H9 (cell line): Measurements from ENCODE around the gene CAPN14. TPM values are rescaled to one million over a fixed set of nuclear protein-coding genes. Genes with fewer than 3 reads are reported as not detected.

ENCODE experiments used
- DNase-seq: peaks from one replicate; pipeline ENCODE4 v3.0.0-alpha.2; 2017
- H2AFZ ChIP-seq: one replicate; pipeline ENCODE4 v1.6.1; 2013; ENCODE audit warnings: mild to moderate bottlenecking, low read length, control low read depth, moderate library complexity
- H2AK5ac ChIP-seq: 2 replicates; pipeline ENCODE4 v1.6.1; 2013; ENCODE audit warnings: low read length, control low read depth, mixed read lengths; ENCODE audit not compliant: insufficient read length
- H2BK120ac ChIP-seq: one replicate; pipeline ENCODE4 v1.6.1; 2013; ENCODE audit warnings: low read depth, mild to moderate bottlenecking, low read length, control low read depth, inconsistent platforms; ENCODE audit not compliant: poor library complexity, severe bottlenecking
- H2BK12ac ChIP-seq: 2 replicates; pipeline ENCODE4 v1.6.1; 2013; ENCODE audit warnings: low read length, control low read depth, mixed read lengths, low read depth; ENCODE audit not compliant: insufficient read length
- H2BK15ac ChIP-seq: 2 replicates; pipeline ENCODE4 v1.6.1; 2013; ENCODE audit warnings: low read depth, low read length, control low read depth
- H2BK20ac ChIP-seq: one replicate; pipeline ENCODE4 v1.6.1; 2013; ENCODE audit warnings: low read depth, mild to moderate bottlenecking, low read length, control low read depth, inconsistent platforms; ENCODE audit not compliant: poor library complexity, severe bottlenecking
- H2BK5ac ChIP-seq: 2 replicates; pipeline ENCODE4 v1.6.1; 2013; ENCODE audit warnings: low read length, control low read depth, mixed read lengths; ENCODE audit not compliant: insufficient read length
- H3K14ac ChIP-seq: 2 replicates; pipeline ENCODE4 v1.6.1; 2013; ENCODE audit warnings: low read length, control low read depth; ENCODE audit not compliant: insufficient read depth
- H3K18ac ChIP-seq: 2 replicates; pipeline ENCODE4 v1.6.1; 2013; ENCODE audit warnings: low read depth, mild to moderate bottlenecking, mixed read lengths, low read length, control low read depth; ENCODE audit not compliant: insufficient read length
- H3K23ac ChIP-seq: 2 replicates; pipeline ENCODE4 v1.6.1; 2013; ENCODE audit warnings: low read length, control low read depth, mixed read lengths, low read depth; ENCODE audit not compliant: insufficient read length
- H3K23me2 ChIP-seq: 2 replicates; pipeline ENCODE4 v1.6.1; 2013; ENCODE audit warnings: low read depth, mild to moderate bottlenecking, mixed read lengths, low read length, control low read depth; ENCODE audit not compliant: insufficient read length, poor library complexity, severe bottlenecking
- H3K27ac ChIP-seq: 2 replicates; pipeline ENCODE4 v1.5.1; 2013; ENCODE audit warnings: low read length, control low read depth, mixed read lengths, low read depth; ENCODE audit not compliant: insufficient read length
- H3K27me3 ChIP-seq: 2 replicates; pipeline ENCODE4 v1.6.1; 2013; ENCODE audit warnings: low read length, control low read depth, inconsistent platforms; ENCODE audit not compliant: insufficient read depth
- H3K4ac ChIP-seq: 2 replicates; pipeline ENCODE4 v1.6.1; 2013; ENCODE audit warnings: low read depth, mild to moderate bottlenecking, control low read depth, inconsistent platforms, low read length, moderate library complexity
- H3K4me1 ChIP-seq: 2 replicates; pipeline ENCODE4 v1.6.1; 2013; ENCODE audit warnings: low read length, control low read depth, inconsistent platforms; ENCODE audit not compliant: insufficient read depth
- H3K4me2 ChIP-seq: 2 replicates; pipeline ENCODE4 v1.6.1; 2013; ENCODE audit warnings: low read length, control low read depth, mixed read lengths; ENCODE audit not compliant: insufficient read length, insufficient read depth
- H3K56ac ChIP-seq: 2 replicates; pipeline ENCODE4 v1.6.1; 2013; ENCODE audit warnings: low read depth, mild to moderate bottlenecking, mixed read lengths, low read length, control low read depth; ENCODE audit not compliant: insufficient read length
- H3K79me1 ChIP-seq: 2 replicates; pipeline ENCODE4 v1.6.1; 2013; ENCODE audit warnings: low read depth, mild to moderate bottlenecking, moderate library complexity, low read length, control low read depth, inconsistent platforms; ENCODE audit not compliant: insufficient read depth, poor library complexity, severe bottlenecking
- H3K79me2 ChIP-seq: 2 replicates; pipeline ENCODE4 v1.6.1; 2013; ENCODE audit warnings: low read length, control low read depth, inconsistent platforms; ENCODE audit not compliant: insufficient read depth
- H3K9ac ChIP-seq: 2 replicates; pipeline ENCODE4 v1.6.1; 2013; ENCODE audit warnings: low read length, control low read depth, mixed read lengths; ENCODE audit not compliant: insufficient read length; ENCODE audit errors: extremely low read depth
- H3K9me3 ChIP-seq: one replicate; pipeline ENCODE4 v1.6.1; 2013; ENCODE audit warnings: low read depth, low read length, inconsistent platforms; ENCODE audit not compliant: control insufficient read depth
- H3T11ph ChIP-seq: one replicate; pipeline ENCODE4 v1.6.1; 2013; ENCODE audit warnings: mild to moderate bottlenecking, low read length, control low read depth, inconsistent platforms
- H4K20me1 ChIP-seq: one replicate; pipeline ENCODE4 v1.6.1; 2013; ENCODE audit not compliant: control insufficient read depth, insufficient read length, insufficient read depth
- H4K5ac ChIP-seq: 2 replicates; pipeline ENCODE4 v1.6.1; 2013; ENCODE audit warnings: low read depth, mild to moderate bottlenecking, mixed read lengths, low read length, control low read depth; ENCODE audit not compliant: insufficient read length
- H4K8ac ChIP-seq: replicated peaks from 2 replicates; pipeline ENCODE4 v1.6.1; 2013; ENCODE audit warnings: low read length, control low read depth, mixed read lengths, low read depth; ENCODE audit not compliant: insufficient read length
- H4K91ac ChIP-seq: 2 replicates; pipeline ENCODE4 v1.6.1; 2013; ENCODE audit warnings: low read depth, mild to moderate bottlenecking, moderate library complexity, mixed read lengths, low read length, control low read depth; ENCODE audit not compliant: insufficient read length
- H3K27ac Mint-ChIP-seq, 3 experiments: 2 replicates in 2 of 3; 3 replicates in 1 of 3; pipeline ENCODE4 v1.8.0; 2020 to 2021; ENCODE audit warnings: mixed read lengths in 3 of 3, mild to moderate bottlenecking in 1 of 3, moderate library complexity in 1 of 3
- H3K27me3 Mint-ChIP-seq: 2 replicates; pipeline ENCODE4 v1.8.0; 2021; ENCODE audit warnings: low read depth, mild to moderate bottlenecking, moderate library complexity, mixed read lengths
- H3K36me3 Mint-ChIP-seq, 3 experiments: 2 replicates in 2 of 3; 3 replicates in 1 of 3; pipeline ENCODE4 v1.8.0; 2020 to 2021; ENCODE audit warnings: low read depth in 3 of 3, mixed read lengths in 3 of 3; ENCODE audit not compliant: insufficient read depth in 1 of 3
- H3K4me1 Mint-ChIP-seq, 2 experiments: 2 replicates each; pipeline ENCODE4 v1.8.0; 2020; ENCODE audit warnings: mixed read lengths in 2 of 2
- H3K4me3 Mint-ChIP-seq, 2 experiments: 2 replicates in 1 of 2; 3 replicates in 1 of 2; pipeline ENCODE4 v1.8.0; 2020 to 2021; ENCODE audit warnings: mild to moderate bottlenecking in 2 of 2, mixed read lengths in 2 of 2, moderate library complexity in 1 of 2
- H3K9me3 Mint-ChIP-seq, 2 experiments: 2 replicates in 1 of 2; 3 replicates in 1 of 2; pipeline ENCODE4 v1.8.0; 2020; ENCODE audit warnings: mild to moderate bottlenecking in 2 of 2, mixed read lengths in 2 of 2, moderate library complexity in 1 of 2
- CTCF ChIP-seq: fragments of 200-600 bp; sonication (generic); conservative IDR thresholded peaks from 3 replicates; pipeline ENCODE4 v1.8.0; 2021; ENCODE audit warnings: antibody characterized with exemption, mild to moderate bottlenecking
- WGBS: extraction: QIAGEN DNeasy Blood & Tissue Kit; methylation state at CpG from one replicate; pipeline ENCODE4 v1.1.7; 2013; ENCODE audit warnings: missing lambda C conversion rate, low lambda C conversion rate, mixed read lengths; ENCODE audit not compliant: insufficient read length; ENCODE audit errors: extremely low coverage; 5-methylcytosine and 5-hydroxymethylcytosine counted together
- total RNA-seq: library from RNA; stranded (reverse); gene quantifications from 2 replicates; pipeline ENCODE4 v1.2.1, GENCODE V29; 2021

The CAPN14 gene
- total RNA-seq, 1 experiment from 2014 or later, result 0.09 TPM

GRCh38 chr2:31214444-31214915 lies 2.8 kb downstream of the CAPN14 start:
- TF ChIP-seq CTCF, result no peak
- no peak overlapping the region for H3K23ac ChIP-seq
- no peak overlapping the region for H2BK5ac ChIP-seq
- H2BK12ac ChIP-seq, result no peak overlapping the region
- no peak overlapping the region for H3K4me2 ChIP-seq
- no peak overlapping the region; a peak in 1 of 7 replicates for H3K27ac Mint-ChIP-seq
- H4K20me1 ChIP-seq, result no peaks in the 10 kb centered on the region
- H3K23me2 ChIP-seq, result no peaks in the 10 kb centered on the region
- H3K4me3 Mint-ChIP-seq, result no peak overlapping the region
- H3K4ac ChIP-seq, result no peak overlapping the region
- no peaks in the 10 kb centered on the region; a peak in 1 of 5 replicates for H3K9me3 Mint-ChIP-seq
- no peak overlapping the region for H2BK20ac ChIP-seq
- H3T11ph ChIP-seq, result no peak overlapping the region
- no peaks in the 10 kb centered on the region for H3K27me3 Mint-ChIP-seq
- no peak overlapping the region for H3K27ac ChIP-seq
- no peak overlapping the region for H4K91ac ChIP-seq
- no peaks in the 10 kb centered on the region for H3K79me2 ChIP-seq
- H3K14ac ChIP-seq, result 0 out of 2 replicates have a peak overlapping the region, but pooled peaks have one; percentile 44
- H2BK120ac ChIP-seq, result no peak overlapping the region
- H3K9ac ChIP-seq, result no peak overlapping the region
- no peak overlapping the region for H3K56ac ChIP-seq
- H2AK5ac ChIP-seq, result no peak overlapping the region
- peaks cover 3% of the 10 kb centered on the region; the same call in 1 of the 2 replicates for H3K4me1 ChIP-seq
- peak overlapping the region; percentile 23 for H3K18ac ChIP-seq
- no peaks in the 10 kb centered on the region for H3K79me1 ChIP-seq
- no peak overlapping the region for H2AFZ ChIP-seq
- no peaks in the 10 kb centered on the region for H3K27me3 ChIP-seq
- no peak overlapping the region for H2BK15ac ChIP-seq
- H3K4me1 Mint-ChIP-seq, result peaks cover 9 to 14% of the 10 kb centered on the region in 2 experiments
- H3K36me3 Mint-ChIP-seq, result no peaks in the 10 kb centered on the region
- no peaks in the 10 kb centered on the region for H3K9me3 ChIP-seq
- H4K8ac ChIP-seq, result no peak overlapping the region
- DNase-seq, result no peak
- H4K5ac ChIP-seq, result no peak overlapping the region
- WGBS, result no CpG with 5 or more reads among the region's 8 CpGs
